ENCODE data around the gene FAM174C.

GRCh38 chr19:1259876-1260748 lies 15.2 kb upstream of the FAM174C start:
- TF ChIP-seq TRIM28 (IDR thresholded peaks at IDR 0.05; ENCODE audit: borderline replicate concordance, low read length) (no peak), ZNF148 (tag by site-specific recombination; IDR thresholded peaks at IDR 0.05; ENCODE audit: borderline replicate concordance) (no peak), PBX3 (CRISPR knock-in tag; IDR thresholded peaks at IDR 0.05) (no peak), ZNF548 (tag by site-specific recombination; IDR thresholded peaks at IDR 0.05) (no peak), YY1 (tag by site-specific recombination; IDR thresholded peaks at IDR 0.05) (no peak), ZNF571 (tag by site-specific recombination; IDR thresholded peaks at IDR 0.05) (no peak)
